GM21528 (cell line): ENCODE measurements around the gene SELPLG.
"Not testable (repeated sequence)": the region's sequence is repeated elsewhere in the genome, so short reads cannot be mapped to it uniquely, and the experiment has no call there.

ENCODE experiments used
- ATAC-seq: cut with Tn5 transposase; IDR thresholded peaks from one replicate; pipeline ENCODE4 v1.9.1; 2021; ENCODE audit warnings: mild to moderate bottlenecking, moderate library complexity; ENCODE audit not compliant: unreplicated experiment, low FRiP score

Gene SELPLG

DNA sequence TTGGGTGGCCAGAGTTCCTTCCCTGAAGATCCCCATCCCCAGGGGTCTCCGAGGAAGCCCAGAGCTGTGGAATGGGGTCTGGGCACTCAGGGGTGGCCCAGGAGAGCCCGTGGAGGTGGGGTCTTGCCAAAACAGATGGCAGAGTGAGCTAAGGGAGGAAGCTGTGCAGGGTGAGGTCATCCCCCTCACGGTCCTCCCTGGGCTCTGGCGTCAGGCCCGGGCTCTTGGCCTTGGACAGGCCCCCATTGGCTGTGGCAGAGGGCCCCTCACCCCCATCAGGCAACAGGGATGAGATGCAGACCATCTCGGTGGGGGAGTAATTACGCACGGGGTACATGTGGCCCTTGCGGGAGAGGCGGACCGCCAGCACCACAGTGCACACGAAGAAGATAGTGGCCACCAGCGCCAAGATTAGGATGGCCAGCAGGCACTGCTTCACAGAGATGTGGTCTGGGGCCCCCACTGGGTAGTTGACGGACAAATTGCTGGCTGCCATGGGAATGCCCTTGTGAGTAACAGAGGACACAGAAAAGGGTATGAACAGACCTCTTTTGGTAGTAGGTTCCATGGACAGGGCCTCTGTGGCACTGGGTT, 10.7 kb downstream of the SELPLG start:
- no peak for ATAC-seq

GRCh38 chr12:108622421-108622820, 11.3 kb downstream of the SELPLG start:
- no peak for ATAC-seq

DNA sequence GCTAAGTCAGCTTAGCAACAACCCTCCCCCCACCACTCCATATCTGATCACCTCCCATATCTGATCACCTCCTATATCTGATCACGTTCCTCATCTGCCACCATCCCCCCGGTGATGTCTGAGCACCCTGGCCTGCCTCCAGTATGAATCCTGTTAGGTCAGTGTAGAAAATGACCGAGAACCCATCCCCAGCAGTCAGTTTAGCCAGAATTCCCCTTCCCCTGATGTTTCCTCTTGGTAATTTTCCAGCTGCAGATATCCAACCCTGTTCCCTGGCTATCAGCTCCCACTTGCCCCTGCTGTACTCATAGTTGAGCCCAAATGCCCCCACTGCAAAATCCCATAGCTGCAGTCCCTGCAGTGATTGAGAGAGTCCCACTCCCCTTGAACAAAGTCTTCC, 12.5 kb downstream of the SELPLG start:
- no peak for ATAC-seq

- ATAC-seq: no peak
These were observed 13.3 kb downstream of the SELPLG start for GRCh38 chr12:108620236-108620879.

GRCh38 chr12:108619369-108620160, 14.1 kb downstream of the SELPLG start:
- no peak for ATAC-seq

- ATAC-seq: not testable (repeated sequence)
These were observed 14.8 kb downstream of the SELPLG start for GRCh38 chr12:108618953-108619274.

GRCh38 chr12:108618079-108618952, 15.4 kb downstream of the SELPLG start:
- peak; percentile 45 for ATAC-seq

GRCh38 chr12:108616941-108617858, 16.5 kb downstream of the SELPLG start:
- ATAC-seq: peak; percentile 74

GRCh38 chr12:108616359-108616758, 17.3 kb downstream of the SELPLG start:
- ATAC-seq: no peak

- ATAC-seq: no peak
These were observed 17.8 kb downstream of the SELPLG start for GRCh38 chr12:108615918-108616317.

- no peak for ATAC-seq
These were observed 19.1 kb downstream of the SELPLG start for GRCh38 chr12:108614639-108615038.

DNA sequence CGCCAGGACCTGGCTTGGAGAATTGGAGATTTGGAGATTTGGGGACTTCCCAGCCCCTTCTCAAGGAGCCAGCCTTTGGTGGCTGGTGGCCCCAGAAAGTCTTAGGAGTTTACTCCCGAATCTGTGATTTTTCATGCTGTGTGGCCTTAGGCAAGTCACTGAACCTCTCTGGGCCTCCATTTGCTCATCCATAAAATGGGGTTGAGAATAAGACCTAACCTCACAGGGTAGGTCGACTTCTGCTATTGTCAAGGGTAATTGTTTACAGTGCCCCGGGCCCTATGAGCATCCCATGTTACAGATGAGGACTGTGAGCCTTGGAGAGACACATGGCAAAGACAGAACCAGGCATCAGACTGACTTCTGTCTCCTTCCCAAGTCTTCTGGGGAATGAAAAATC, 19.7 kb downstream of the SELPLG start:
- ATAC-seq: no peak

GRCh38 chr12:108613548-108613947, 20.1 kb downstream of the SELPLG start:
- no peak for ATAC-seq

DNA sequence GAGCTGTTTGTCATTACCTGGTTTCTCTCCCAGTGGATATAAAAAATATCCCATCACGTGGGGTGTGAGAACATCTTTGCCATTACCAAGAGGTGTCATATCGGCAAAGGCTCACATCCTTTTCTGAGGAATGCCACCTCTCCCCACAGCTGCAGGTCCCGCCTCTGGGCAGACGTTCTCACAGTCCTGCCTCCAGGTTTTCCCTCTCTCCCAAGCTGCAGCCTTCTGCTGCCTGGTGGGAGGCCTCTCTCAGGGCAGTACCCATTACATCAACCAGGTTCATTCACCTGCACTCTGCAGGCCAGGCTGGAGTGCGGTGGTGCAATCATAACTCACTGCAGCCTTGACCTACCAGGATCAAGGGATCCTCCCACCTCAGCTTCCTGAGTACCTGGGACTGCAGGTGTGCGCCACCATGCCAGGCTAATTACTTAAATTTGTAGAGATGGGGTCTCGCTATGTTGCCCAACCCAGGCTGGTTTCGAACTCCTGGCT, 20.9 kb downstream of the SELPLG start:
- no peak for ATAC-seq

GRCh38 chr12:108611884-108612415, 21.7 kb downstream of the SELPLG start:
- no peak for ATAC-seq

- ATAC-seq: no peak
These were observed 22.7 kb downstream of the SELPLG start for GRCh38 chr12:108610856-108611605.

DNA sequence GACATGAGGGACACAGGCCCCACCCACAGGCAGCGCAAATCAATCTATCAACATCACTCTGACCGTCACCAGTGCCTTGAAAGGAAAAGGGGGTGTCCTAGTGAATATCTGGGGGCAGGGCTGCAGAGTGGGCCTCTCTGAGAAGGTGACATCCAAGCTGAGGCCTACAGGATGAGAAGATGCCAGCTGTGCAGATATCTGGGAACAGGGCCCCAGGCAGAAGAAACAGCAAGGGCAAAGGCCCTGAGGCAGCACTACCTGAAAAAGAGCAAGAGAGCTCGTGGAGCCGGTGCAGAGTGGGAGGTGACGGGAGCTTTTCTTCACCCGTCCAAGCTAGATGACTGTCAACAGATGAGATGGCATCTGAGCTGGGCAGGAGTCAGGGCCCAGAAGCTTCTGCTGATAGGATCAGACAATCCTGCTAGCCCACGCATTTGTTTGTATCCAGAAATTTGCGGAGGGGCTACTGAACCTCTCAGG, 23.3 kb downstream of the SELPLG start:
- no peak for ATAC-seq

DNA sequence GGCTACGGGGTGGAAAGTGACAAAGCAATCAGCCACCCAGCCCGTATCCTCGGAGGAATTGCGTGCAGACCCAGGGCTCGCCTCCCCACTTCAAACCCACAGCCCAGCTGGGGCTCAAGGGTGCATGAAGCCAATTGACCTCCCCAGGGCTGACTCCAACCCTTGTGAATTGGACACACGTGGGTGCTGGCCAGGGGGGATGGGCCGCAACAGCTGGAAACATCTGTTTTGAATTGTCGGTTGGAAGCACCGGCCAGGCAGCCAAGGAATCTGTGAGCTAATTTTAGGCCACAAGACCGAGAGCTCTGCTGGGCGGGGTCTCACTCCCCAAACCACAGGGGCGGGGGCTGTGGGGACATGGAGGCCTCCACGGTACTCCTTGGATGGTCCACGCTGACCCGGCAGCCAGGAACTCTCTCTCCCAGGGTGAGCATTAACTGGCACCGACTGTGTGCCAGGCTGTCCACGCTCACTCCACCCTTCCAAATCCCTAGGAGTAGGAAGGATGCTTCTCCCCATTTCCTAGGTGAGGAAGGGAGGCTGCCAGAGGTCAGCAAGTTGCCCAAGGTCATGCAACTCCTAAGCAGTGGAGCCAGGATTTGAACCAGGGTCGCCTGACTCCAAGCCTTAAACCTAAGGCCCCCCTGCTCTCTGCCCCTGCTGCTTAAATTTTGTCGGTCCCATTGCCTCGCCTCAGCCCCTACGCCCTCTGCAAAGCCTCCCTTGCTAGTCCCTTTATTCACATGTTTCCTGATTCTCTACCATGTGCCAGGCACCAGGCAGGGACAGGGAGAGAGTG, 24.0 kb downstream of the SELPLG start:
- ATAC-seq: no peak
